HG02870 (cell line): ENCODE results near the gene RREB1.
A peak's percentile ranks its signal among the peaks of the same experiment; 100 is the strongest.

Source experiments
- ATAC-seq: cut with Tn5 transposase; IDR thresholded peaks from one replicate; pipeline ENCODE4 v1.9.1; 2021; ENCODE audit warnings: mild to moderate bottlenecking, moderate library complexity; ENCODE audit not compliant: unreplicated experiment

RREB1 gene

DNA sequence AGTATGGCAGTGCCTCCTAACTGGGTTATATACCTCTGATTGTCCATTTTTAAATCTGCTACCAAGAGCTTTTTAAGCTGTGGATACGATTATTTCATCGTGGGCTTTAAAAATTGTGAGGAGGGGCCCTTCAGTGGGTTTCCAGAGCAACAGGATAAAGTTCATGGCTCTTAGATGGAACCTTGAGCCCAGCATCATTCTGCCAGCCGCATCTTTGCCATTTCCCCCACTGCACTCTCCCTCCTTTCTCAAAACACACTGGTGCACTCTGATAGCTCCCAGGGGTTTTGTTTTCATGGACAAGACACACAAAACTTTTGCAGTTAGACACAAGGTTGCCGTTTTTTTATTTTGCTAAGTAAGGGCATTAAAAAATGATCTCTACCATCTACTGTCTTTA, 54.1 kb downstream of the RREB1 start:
- ATAC-seq: no peak

DNA sequence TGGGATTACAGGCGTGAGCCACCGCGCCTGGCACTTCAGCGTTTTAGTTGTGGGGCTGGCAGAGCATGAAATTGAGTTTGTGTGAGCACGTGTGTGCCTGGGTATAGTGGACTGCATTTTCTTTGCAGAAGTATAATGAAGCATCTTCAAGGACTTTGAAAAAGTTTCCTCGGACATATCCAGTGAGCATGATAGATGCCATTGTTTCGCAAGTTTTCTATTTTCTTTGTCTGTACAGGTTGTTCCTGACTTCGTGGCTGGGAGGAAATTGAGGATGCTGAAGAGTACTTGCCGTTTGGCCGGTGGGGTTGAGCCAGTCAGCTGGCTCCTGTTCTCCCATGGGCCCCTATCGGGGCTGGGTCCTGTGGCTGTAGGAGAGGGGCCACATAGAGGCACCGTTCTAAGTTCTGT, 55.9 kb downstream of the RREB1 start:
- no peak for ATAC-seq

DNA sequence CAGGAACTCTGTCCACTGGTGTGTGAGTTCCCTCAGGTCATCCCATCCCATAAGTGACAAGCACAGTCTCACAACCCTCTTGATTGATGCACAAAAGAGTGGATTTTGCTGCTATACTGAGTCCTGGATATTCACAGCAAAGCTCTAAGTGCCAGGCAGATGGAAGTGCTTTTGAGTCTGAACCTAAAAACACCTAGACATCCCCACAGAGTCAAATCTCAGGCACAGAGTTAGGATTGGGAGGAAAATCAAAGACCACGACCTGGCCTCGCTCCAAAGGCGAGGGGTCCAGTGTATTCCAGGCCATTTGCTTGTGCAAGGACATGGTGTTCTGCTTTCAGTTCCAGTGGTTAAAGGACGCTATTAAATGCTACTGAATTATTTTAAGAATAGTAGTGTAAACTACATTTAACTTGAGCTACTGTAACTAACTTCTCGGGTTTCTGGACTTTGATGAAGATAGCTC, 56.8 kb downstream of the RREB1 start:
- ATAC-seq: no peak

DNA sequence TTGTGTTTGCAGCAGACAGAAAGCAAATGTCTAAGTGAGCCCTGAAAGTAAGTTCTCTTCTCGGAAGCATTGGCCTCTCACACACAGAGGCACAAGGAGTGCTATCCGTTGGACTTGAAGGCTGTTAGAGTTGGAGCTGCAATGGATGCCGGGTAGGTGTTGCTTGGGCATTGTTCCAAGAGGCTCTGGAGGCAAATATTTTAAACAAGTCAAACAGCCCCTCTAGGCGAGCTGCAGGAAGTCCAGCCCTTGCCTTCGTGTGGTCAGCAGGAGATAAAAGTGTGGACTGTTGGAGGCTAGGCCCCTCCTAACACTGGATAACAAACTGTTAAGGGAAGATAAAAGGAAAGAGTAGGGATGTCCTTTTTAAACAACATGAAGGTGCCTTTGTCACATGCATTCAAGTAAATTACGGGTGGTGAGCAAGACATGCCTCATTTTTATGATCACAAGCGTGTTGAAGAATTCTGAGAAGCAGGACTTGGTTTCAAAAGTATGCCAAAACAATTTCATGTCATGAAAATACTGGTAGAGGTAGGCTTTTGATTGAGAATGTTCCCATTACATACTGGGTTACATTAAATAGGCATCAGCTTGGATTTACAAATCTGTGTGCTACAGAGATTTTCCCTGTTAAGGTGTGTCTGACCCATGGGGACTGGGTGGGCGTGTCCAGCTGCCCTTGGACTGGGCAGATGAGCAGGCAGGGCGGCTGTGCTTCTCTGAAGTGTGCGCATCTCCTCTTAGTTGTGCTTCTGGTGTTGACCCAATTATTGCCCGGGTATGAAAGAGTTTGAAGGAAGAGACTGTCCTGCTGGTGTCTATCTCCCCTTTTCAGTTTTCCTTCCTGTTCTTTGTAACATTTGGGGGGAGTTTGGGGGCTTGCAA, 57.5 kb downstream of the RREB1 start:
- ATAC-seq: no peak

DNA sequence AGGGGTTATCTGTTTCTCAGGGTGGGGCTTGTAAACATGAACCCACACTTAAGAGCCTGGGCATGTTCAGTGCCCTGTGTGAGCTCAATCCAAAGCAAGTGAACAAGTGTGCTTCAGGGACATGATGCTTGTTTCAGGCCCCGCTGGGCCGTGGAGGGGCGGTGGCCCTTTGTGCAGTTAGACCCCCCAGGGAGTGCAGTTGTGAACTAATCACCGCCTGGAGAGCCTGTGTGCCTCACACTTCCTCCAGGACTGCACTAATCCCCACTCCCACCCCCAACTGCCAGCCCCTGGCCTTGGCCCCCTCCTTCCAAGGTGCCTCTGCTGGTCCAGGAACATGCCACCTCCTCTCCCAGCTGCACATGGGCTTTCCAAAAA, 58.1 kb downstream of the RREB1 start:
- ATAC-seq: no peak

DNA sequence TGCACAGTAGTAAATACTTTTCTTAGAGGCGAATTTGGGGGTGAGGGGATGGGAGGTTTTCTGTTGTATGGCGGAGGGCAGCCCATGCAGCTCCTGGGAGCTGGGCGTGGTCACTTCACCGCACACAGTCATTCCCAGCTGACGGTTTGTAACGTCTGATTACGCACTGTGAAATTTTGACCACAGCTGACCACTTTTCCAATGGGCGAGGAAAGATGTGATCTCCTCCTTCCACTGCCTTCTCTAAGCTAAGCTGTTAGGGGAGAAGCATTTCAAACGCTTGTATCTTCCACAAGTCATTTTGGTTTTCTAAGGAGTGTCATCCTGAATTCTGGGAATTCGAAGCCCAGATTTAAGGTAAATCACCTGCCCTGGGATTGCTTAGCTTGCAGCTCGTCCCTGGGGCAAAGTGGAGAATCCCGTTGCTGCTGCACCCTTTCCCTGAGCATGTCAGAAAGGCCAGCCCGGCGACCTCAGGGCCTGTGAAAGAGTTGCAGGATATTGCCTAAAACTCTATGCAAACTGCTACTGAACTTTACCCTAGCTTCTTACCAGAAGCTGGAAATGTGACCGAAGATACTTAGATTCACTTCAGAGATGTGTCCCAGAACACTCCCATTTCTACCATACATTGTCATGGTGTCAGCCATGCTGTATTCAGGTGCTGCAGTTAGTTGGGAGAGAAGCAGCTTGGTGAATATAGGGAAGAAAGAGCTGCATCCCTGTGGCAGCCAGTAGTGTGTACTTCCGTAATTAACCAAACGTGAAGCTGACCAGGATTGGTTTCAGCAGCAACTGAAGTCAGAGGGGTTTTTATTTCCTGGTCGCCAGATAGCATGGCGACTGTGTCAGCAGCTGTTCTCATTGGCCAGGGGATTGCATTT, 58.9 kb downstream of the RREB1 start:
- ATAC-seq: no peak

DNA sequence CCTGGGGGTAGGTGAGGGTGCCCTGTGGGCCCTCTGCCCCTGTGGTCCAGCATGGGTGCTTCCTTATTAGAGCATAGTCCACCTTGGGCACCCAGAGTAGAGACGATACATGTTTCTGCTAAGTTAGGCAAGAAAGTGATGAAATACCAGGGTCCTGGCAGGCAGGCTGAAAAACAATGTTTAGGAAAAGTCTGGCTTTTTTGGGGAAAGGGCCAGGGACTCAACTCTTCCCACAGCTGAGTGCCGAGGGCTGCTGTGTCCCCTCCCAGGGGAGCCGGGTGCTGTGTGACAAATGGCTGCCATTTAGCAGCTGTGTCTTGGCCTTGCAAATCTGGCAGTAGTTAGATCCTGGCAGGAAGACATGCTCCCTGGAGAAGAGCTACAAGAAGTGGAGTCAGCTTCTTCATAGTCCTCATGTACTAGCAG, 61.5 kb downstream of the RREB1 start:
- ATAC-seq: no peak

DNA sequence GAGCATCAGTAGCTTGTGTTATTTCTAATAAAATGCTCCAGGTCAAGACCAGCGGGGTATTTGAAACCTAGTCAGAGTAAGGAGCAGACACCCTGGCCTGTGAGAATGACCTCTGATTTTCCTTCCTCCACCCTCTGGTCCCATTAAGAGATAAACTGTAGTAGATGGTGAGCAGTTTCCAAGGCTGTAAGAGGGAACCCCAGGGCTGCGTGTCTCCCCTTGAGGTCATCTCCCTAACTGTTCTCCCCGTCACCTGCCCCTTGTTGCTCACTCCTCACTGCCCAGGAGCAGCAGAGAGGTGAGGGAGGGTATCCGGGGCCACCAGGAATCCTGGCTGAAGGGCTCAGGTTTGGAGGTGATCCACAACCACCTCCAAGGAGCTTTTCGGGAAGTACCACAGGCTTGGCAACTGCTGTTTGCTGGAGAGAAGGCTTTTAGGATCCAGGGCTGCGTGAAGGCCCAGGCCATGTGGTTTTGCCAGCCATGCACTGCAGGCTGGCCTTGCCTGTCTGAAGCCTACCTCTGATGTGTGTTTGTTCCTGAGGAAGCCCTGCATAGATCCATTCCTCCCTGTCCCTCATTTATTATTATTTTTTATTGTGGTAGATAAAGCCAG, 62.5 kb downstream of the RREB1 start:
- ATAC-seq: no peak

DNA sequence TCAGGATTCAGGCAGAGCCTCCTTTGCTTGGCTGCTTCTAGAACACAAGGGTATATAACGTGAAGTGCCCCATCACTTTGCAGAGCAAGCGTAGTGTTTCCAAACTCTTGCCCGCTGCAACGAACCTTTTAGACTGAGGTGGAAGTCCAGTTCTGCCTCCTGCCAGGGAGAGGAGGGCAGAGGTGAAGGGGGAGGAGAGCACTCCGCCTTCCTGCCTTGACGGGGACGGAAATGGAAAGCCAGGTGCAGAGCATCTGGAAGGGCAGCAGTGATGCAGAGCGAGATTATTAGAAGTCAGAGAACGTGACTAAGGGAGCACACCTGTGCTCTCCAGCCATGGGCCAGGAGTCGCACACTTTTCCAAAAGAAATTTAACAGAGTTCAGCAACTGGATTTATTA, 63.4 kb downstream of the RREB1 start:
- peak; percentile 47 for ATAC-seq

DNA sequence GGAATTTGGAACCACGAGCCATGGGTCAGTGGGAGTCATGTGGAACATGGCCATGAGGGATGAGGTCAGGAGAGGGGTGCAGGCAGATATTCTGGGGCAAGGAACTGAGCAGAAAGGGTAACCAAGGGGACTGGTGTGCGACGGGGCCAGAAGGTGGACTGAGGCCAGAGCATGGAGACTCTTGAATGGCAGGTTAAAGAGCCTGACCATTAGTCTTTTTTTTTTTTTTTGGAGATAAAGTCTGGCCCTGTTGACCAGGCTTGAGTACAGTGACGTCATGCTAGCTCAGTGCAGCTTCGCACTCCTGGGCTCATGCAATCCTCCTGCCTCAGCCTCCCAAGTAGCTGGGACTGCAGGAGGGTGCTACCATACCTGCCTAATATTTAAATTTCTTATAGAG, 64.0 kb downstream of the RREB1 start:
- no peak for ATAC-seq

DNA sequence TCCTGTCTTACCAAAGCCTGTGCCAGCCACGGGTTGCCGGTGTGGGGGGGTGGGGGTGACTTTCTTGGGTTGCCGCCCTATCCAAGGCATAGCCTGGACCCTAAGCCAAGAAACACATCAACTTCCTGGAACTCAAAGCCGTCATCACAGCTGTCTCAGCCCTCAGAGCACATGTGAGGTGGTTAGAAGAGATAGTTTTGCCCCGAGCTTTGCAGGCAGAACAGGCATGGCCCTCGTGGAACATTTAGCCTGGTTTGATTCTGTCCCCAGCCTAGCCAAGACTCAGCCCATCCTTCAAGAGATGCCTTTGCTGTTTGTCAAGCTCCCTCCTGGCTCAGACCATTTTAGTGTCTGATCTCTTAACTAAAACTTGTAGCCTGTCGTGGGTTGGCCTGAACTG, 64.9 kb downstream of the RREB1 start:
- ATAC-seq: no peak

DNA sequence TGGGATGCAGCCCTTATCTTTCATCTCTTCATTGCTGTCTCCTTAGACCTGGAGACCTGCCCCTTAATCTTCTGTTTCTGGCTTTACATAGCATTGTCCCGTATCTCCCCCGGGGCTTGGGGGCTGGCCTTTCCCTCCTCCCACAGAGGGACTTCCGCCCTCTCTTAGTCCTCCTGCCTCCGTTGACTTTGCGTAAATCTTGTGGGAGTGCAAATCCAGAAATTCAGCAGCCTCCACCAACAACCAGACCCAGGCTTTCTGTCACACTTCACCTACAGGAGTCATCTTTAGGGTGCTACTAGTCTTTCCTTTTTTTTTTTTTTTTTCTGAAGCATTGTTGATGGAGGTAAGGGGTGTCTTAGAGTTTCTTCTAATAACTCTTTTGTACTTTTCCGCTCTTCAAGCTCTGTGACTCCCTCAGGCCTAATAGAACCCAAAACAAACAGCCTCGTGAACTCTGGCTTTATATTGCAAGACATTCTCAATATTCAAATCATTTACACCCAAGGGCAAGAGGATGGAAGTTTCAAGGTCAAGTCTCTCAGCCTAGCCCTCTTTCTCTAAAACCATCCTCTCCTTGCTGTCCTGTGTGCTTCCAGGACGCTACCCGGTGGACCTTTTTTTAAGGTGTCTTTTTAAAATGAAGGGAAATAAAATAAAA, 66.2 kb downstream of the RREB1 start:
- no peak for ATAC-seq

DNA sequence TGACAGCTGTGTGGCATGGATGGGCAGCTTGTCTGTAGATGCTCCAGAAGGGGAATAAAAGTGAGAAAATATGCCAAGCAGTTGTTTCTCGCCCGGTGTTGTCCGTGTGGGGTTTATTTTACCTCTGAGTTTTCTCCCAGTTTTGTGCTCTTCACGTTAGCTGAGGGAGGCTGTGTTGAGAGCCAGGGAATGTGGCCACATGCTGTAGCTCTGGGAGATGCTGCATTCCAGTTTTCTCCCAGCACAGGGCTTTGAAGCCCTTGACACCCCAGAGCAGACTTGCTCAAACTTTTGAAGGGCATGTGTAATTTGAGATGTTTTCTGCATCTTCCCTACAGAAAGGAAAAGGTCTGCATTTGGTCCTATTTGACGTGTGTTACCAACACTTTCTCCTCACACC, 67.7 kb downstream of the RREB1 start:
- no peak for ATAC-seq

DNA sequence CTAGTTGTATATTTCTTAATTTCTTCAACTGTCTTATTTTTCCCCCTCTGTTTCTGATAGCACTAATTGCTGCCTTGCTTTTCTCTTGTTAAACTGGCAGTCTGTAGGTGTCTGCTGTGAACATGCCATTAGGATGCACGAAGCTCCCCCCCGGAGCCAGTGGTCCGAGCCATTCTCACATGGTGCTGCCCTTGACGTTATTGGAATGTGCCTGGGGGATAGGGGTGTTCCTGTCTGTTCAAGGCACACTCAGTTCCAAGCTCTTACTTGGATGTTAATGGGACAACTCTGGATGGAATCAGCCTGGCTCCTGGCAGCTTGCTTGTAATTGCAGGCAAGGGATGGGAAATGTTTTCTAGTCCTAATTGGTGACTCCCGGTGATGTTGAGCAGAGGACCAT, 68.4 kb downstream of the RREB1 start:
- ATAC-seq: no peak

DNA sequence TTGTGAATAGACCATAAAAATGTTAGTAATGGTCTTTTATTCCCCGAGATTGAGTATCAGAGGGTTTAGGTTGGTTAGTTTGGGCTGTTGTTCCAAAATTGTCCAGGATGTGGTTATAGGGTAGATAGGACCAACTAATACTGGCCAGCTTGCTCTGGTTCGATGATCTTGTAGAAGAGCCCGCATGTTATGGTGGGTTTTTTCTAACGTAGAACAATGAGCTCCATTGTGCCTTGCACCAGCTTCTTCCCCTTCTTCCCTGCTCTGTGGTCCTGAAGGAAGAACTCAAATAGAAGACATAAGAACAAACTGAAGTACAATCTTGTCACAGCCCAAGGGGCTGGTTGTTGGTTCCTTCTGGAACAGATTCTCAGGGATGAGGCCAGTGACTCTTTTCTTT, 70.5 kb downstream of the RREB1 start:
- no peak for ATAC-seq

DNA sequence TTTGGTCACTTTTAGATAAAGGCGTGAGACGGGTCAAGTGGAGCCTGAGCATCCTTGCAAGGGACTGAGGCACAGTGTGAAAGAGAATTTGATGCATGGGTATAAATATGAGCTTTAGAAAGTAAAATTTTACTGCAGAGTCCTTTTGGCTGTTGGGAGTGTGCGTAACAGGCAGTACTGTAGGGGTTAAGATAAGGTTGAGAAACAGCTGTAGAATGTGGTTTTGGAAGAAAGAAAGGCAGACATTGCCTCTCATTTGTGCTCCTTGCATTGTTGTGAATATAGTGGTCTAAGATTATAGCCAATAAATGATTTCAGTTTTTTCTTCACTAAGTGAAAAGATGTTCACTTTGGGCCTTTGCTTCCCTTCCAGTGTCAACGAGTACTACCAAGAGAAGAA, 73.0 kb downstream of the RREB1 start:
- ATAC-seq: no peak

DNA sequence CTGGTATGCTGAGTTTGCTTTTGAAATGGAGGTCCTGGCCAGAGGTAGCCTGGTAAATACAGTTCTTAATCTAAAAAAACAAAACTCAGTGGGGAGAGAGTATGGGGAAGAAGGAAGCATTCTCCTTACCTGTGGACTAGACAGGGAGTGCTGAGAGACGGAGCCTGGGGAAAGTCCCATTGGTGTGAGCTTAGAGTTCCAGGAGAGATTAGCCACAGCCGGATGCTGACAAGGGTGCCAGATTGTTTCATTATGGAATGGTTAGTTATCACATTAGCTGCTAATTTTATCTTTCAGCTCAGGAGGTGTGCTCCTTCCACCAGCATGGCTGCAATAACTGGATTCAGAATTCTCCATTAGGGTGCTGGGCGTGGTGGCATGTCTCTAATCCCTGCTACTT, 75.9 kb downstream of the RREB1 start:
- ATAC-seq: no peak

DNA sequence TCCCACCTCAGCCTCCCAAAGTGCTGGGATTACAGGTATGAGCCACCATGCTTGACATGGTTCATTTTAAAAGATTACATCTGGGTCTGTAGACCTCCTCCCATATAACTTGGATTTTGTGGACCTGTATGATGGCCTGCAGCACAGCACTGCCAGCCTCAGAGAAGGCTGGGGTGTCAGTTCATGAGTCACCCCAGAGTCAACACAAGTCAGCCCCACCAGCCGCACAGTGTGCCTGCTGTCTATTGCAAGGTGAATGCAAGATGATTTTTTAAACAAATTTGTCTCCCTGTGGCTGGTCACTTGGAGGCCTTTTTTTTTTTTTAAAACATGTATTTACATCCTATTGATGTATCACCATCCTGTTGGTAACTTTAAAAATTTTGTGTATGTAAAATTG, 76.7 kb downstream of the RREB1 start:
- no peak for ATAC-seq

DNA sequence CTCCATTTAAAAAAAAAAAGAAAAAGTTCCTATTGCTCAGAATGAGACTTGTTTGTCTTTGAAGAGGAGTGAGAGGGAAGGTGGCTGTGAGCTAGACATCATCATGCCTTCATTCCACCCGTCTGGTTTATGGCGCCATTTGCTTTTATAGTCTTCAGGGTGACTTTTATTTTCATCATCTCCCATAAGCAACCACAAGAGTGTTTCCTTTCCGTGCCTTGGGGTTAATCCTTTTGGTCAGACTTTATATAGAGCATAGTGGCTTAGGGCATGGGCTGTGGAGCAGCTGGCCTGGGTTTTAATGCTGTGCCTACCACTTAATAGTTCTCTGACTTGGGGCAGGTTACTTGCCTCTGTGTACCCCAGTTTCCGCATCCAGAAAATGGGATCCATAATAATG, 77.8 kb downstream of the RREB1 start:
- ATAC-seq: no peak

DNA sequence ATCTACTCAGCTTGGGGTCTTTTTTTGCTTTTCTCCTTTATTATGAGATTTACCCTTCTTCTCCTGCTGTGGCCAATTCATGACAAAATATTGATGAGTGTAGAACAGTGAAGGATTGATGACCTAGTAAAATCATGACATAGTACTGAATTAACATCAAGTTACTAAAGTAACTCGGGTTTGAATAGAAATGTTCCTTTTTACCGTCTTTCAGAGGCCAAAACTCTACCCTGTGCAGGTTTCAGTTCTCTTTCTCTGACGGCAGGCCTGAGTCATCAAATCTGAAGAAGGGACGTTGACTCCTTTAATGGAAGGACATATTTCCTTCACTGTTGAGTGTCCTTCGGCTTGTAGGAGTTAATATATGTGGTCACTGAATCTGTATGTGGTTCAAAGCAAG, 80.7 kb downstream of the RREB1 start:
- ATAC-seq: peak; percentile 88
